ENCODE data around the gene NFIX.

Gene NFIX

GRCh38 chr19:13018035-13018914 is 23.0 kb downstream of the NFIX start:
- DNase-seq (ENCODE audit: insufficient read length, low spot score): no peak
- FAIRE-seq: no peak

GRCh38 chr19:13019332-13019731 is 24.1 kb downstream of the NFIX start:
- no peak for DNase-seq (ENCODE audit: insufficient read length, low spot score)
- no peak for FAIRE-seq

- no peak for FAIRE-seq
- no peak for DNase-seq (ENCODE audit: insufficient read length, low spot score)
Measured at GRCh38 chr19:13020002-13020414, 24.7 kb downstream of the NFIX start.

GRCh38 chr19:13022111-13022858 is 27.0 kb downstream of the NFIX start:
- no peak for FAIRE-seq

GRCh38 chr19:13022859-13023636 is 27.8 kb downstream of the NFIX start:
- FAIRE-seq (peak; percentile 85), DNase-seq (ENCODE audit: insufficient read length, low spot score) (no peak)

More at GRCh38 chr19:13022111-13022858, 27.0 kb downstream of the NFIX start:
- DNase-seq (ENCODE audit: insufficient read length, low spot score): no peak

GRCh38 chr19:13023656-13024055 is 28.4 kb downstream of the NFIX start:
- DNase-seq (ENCODE audit: insufficient read length, low spot score): no peak
- FAIRE-seq: no peak

- no peak for DNase-seq (ENCODE audit: insufficient read length, low spot score)
Measured at GRCh38 chr19:13024126-13024950, 29.1 kb downstream of the NFIX start.

GRCh38 chr19:13024951-13025697 is 29.8 kb downstream of the NFIX start:
- FAIRE-seq: no peak
- DNase-seq (ENCODE audit: insufficient read length, low spot score): no peak

More at GRCh38 chr19:13024126-13024950, 29.1 kb downstream of the NFIX start:
- FAIRE-seq: no peak

- FAIRE-seq (no peak), DNase-seq (ENCODE audit: insufficient read length, low spot score) (no peak)
Measured at GRCh38 chr19:13025819-13026456, 30.7 kb downstream of the NFIX start.

GRCh38 chr19:13026462-13027370 is 31.4 kb downstream of the NFIX start:
- FAIRE-seq (no peak), DNase-seq (ENCODE audit: insufficient read length, low spot score) (no peak)

- no peak for FAIRE-seq
- DNase-seq (ENCODE audit: insufficient read length, low spot score): no peak
Measured at GRCh38 chr19:13027557-13027956, 32.3 kb downstream of the NFIX start.

GRCh38 chr19:13028027-13028426 is 32.8 kb downstream of the NFIX start:
- DNase-seq (ENCODE audit: insufficient read length, low spot score): no peak
- no peak for FAIRE-seq

GRCh38 chr19:13029301-13029880 is 34.1 kb downstream of the NFIX start:
- FAIRE-seq (no peak), DNase-seq (ENCODE audit: insufficient read length, low spot score) (no peak)

GRCh38 chr19:13029893-13030292 is 34.6 kb downstream of the NFIX start:
- DNase-seq (ENCODE audit: insufficient read length, low spot score) (no peak), FAIRE-seq (no peak)

- FAIRE-seq: no peak
- DNase-seq (ENCODE audit: insufficient read length, low spot score): no peak
Measured at GRCh38 chr19:13031917-13032623, 36.8 kb downstream of the NFIX start.

- DNase-seq (ENCODE audit: insufficient read length, low spot score) (no peak), FAIRE-seq (no peak)
Measured at GRCh38 chr19:13032837-13033236, 37.6 kb downstream of the NFIX start.

GRCh38 chr19:13033244-13033643 is 38.0 kb downstream of the NFIX start:
- no peak for FAIRE-seq
- DNase-seq (ENCODE audit: insufficient read length, low spot score): no peak

All from GM19239 (cell line).